ENCODE measurements around the gene RBM19.

DNA sequence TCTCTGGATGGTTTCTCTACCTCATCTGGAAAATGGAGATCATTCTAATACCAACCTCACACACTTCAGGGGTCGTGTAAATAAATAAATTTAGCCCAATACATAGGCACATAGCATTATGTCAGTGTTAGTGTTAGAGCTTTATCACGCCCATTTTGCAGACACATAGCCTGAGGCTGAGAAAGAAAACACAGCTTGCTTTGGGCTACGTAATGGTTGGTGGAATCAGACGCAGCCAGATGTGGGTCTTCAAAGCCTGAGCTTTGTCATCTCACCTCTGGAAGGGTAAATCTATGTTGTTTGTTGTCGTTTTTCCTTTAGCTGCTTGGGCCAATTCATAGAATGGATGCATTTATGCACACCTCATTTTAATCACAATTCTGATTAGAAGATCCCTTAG, 191.6 kb downstream of the RBM19 start:
- no peak for TF ChIP-seq POLR2A (IDR thresholded peaks at IDR 0.05)
- TF ChIP-seq, protein P1, sequence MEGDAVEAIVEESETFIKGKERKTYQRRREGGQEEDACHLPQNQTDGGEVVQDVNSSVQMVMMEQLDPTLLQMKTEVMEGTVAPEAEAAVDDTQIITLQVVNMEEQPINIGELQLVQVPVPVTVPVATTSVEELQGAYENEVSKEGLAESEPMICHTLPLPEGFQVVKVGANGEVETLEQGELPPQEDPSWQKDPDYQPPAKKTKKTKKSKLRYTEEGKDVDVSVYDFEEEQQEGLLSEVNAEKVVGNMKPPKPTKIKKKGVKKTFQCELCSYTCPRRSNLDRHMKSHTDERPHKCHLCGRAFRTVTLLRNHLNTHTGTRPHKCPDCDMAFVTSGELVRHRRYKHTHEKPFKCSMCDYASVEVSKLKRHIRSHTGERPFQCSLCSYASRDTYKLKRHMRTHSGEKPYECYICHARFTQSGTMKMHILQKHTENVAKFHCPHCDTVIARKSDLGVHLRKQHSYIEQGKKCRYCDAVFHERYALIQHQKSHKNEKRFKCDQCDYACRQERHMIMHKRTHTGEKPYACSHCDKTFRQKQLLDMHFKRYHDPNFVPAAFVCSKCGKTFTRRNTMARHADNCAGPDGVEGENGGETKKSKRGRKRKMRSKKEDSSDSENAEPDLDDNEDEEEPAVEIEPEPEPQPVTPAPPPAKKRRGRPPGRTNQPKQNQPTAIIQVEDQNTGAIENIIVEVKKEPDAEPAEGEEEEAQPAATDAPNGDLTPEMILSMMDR (IDR thresholded peaks at IDR 0.05), result no peak

Data from heart left ventricle (tissue), 13 donors.